Suprapubic skin (tissue), 4 donors: ENCODE results near the gene IP6K2. TPM values are rescaled to one million over a fixed set of nuclear protein-coding genes. Genes with fewer than 3 reads are reported as not detected.

ENCODE experiments used
- DNase-seq, 2 donors: peaks; one replicate each; pipeline ENCODE4 v3.0.0-alpha.2; 2019; ENCODE audit warnings: low spot score in 2 of 2
- H3K27ac ChIP-seq: fragments of 200-600 bp; sonication (generic); one replicate; pipeline ENCODE4 v1.5.1; 2019
- H3K27me3 ChIP-seq: fragments of 200-600 bp; sonication (generic); one replicate; pipeline ENCODE4 v1.5.1; 2019
- H3K36me3 ChIP-seq: fragments of 200-600 bp; sonication (generic); one replicate; pipeline ENCODE4 v1.5.1; 2019
- H3K4me1 ChIP-seq: fragments of 200-600 bp; sonication (generic); one replicate; pipeline ENCODE4 v1.5.1; 2019
- H3K4me3 ChIP-seq: fragments of 200-600 bp; sonication (generic); one replicate; pipeline ENCODE4 v1.5.1; 2019; ENCODE audit warnings: mild to moderate bottlenecking
- H3K9me3 ChIP-seq: fragments of 200-600 bp; sonication (generic); one replicate; pipeline ENCODE4 v1.5.1; 2019
- EP300 ChIP-seq: sonication (generic); formaldehyde crosslinking; IDR thresholded peaks from one replicate; pipeline ENCODE4 v1.6.1; 2017; ENCODE audit warnings: antibody characterized with exemption
- POLR2A ChIP-seq, 2 donors: fragments of 450-650 bp; IDR thresholded peaks; one replicate each; pipeline ENCODE4 v1.6.1; 2017; ENCODE audit warnings: antibody characterized with exemption in 2 of 2, mild to moderate bottlenecking in 2 of 2, moderate library complexity in 2 of 2
- POLR2AphosphoS5 ChIP-seq, 3 donors: sonication (generic); formaldehyde crosslinking; IDR thresholded peaks; one replicate each; pipeline ENCODE4 v1.6.1; 2017; ENCODE audit warnings: antibody characterized with exemption in 3 of 3
- WGBS: methylation state at CpG from one replicate; pipeline ENCODE4 v1.1.5; 2018; 5-methylcytosine and 5-hydroxymethylcytosine counted together
- total RNA-seq, 4 donors: library from RNA; depleted of rRNA; stranded (reverse); fragments of >200 nt; gene quantifications; one replicate each; pipeline ENCODE4 v1.1.0, GENCODE V29; 2016
- TF ChIP-seq, protein P1 (sequence below), 2 donors: fragments of 200-600 bp in 1 of 2; fragments of 450-650 bp in 1 of 2; sonication (generic) in 1 of 2; IDR thresholded peaks; one replicate each; pipeline ENCODE4 v1.5.1; 2016 to 2019; ENCODE audit warnings: antibody characterized with exemption in 2 of 2, mild to moderate bottlenecking in 1 of 2, moderate library complexity in 1 of 2

IP6K2 gene
- total RNA-seq, 4 donors from 2014 or later: 169 to 269 (median 246) TPM

GRCh38 chr3:48652923-48653715 is 63.9 kb downstream of the IP6K2 start:
- Histone ChIP-seq H3K27ac (no peak overlapping the region), H3K27me3 (peaks cover 14% of the 10 kb centered on the region), H3K9me3 (no peaks in the 10 kb centered on the region), H3K36me3 (no peaks in the 10 kb centered on the region), H3K4me1 (peaks cover 19% of the 10 kb centered on the region), H3K4me3 (no peak overlapping the region)
- DNase-seq: no peak
- WGBS: 95% methylated on average over 8 of the region's 15 CpGs
- no peak for TF ChIP-seq POLR2AphosphoS5 (IDR thresholded peaks at IDR 0.05)
- TF ChIP-seq, protein P1, sequence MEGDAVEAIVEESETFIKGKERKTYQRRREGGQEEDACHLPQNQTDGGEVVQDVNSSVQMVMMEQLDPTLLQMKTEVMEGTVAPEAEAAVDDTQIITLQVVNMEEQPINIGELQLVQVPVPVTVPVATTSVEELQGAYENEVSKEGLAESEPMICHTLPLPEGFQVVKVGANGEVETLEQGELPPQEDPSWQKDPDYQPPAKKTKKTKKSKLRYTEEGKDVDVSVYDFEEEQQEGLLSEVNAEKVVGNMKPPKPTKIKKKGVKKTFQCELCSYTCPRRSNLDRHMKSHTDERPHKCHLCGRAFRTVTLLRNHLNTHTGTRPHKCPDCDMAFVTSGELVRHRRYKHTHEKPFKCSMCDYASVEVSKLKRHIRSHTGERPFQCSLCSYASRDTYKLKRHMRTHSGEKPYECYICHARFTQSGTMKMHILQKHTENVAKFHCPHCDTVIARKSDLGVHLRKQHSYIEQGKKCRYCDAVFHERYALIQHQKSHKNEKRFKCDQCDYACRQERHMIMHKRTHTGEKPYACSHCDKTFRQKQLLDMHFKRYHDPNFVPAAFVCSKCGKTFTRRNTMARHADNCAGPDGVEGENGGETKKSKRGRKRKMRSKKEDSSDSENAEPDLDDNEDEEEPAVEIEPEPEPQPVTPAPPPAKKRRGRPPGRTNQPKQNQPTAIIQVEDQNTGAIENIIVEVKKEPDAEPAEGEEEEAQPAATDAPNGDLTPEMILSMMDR (IDR thresholded peaks at IDR 0.05): no peak
- no peak for TF ChIP-seq EP300
- TF ChIP-seq POLR2A (IDR thresholded peaks at IDR 0.05): no peak

DNA sequence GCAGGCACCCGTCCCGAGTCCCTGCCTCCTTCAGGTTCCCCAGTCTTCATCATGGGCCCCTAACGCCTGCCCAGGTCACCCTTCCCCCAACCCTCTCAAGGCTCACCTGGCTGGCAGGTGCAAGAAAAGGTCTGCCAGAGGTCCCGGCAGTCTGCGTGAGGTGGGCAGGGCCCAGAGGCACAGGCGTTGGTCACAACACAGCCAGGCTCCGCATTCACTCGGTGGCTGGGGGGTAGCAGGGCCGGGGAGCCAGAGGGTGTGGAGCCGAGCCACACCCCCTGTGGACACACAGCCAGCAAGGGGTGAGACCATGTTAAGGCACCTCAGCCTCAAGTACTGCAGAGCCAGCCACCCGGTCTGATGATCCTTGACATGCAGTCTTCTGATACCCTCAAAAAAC is 65.2 kb downstream of the IP6K2 start:
- Histone ChIP-seq H3K27me3 (peaks cover 3% of the 10 kb centered on the region), H3K4me1 (peaks cover 15% of the 10 kb centered on the region), H3K9me3 (no peaks in the 10 kb centered on the region), H3K36me3 (no peaks in the 10 kb centered on the region), H3K4me3 (no peak overlapping the region), H3K27ac (no peak overlapping the region)
- TF ChIP-seq, protein P1 (IDR thresholded peaks at IDR 0.05): no peak
- TF ChIP-seq POLR2A (IDR thresholded peaks at IDR 0.05) (no peak), POLR2AphosphoS5 (IDR thresholded peaks at IDR 0.05) (no peak), EP300 (no peak)
- DNase-seq: no peak
- 74% methylated on average over 9 of the region's 11 CpGs for WGBS

- peaks cover 4% of the 10 kb centered on the region for H3K4me1 ChIP-seq
- no peak overlapping the region for H3K27ac ChIP-seq
- TF ChIP-seq POLR2A (IDR thresholded peaks at IDR 0.05) (no peak), POLR2AphosphoS5 (IDR thresholded peaks at IDR 0.05) (no peak), EP300 (no peak)
- TF ChIP-seq, protein P1 (IDR thresholded peaks at IDR 0.05): no peak
- 78% methylated on average over 12 of the region's 12 CpGs for WGBS
- H3K9me3 ChIP-seq: no peaks in the 10 kb centered on the region
- H3K36me3 ChIP-seq: no peaks in the 10 kb centered on the region
- no peaks in the 10 kb centered on the region for H3K27me3 ChIP-seq
- DNase-seq: no peak
- no peak overlapping the region for H3K4me3 ChIP-seq
Observed at GRCh38 chr3:48650723-48651122, 66.3 kb downstream of the IP6K2 start.

- Histone ChIP-seq H3K9me3 (no peaks in the 10 kb centered on the region), H3K4me1 (no peaks in the 10 kb centered on the region), H3K4me3 (no peak overlapping the region), H3K36me3 (no peaks in the 10 kb centered on the region), H3K27me3 (no peaks in the 10 kb centered on the region), H3K27ac (no peak overlapping the region)
- 84% methylated on average over 6 of the region's 15 CpGs for WGBS
- DNase-seq: no peak
- TF ChIP-seq POLR2AphosphoS5 (IDR thresholded peaks at IDR 0.05) (no peak), POLR2A (IDR thresholded peaks at IDR 0.05) (no peak), EP300 (no peak)
- TF ChIP-seq, protein P1 (IDR thresholded peaks at IDR 0.05): no peak
Observed at GRCh38 chr3:48648188-48648850, 68.7 kb downstream of the IP6K2 start.

DNA sequence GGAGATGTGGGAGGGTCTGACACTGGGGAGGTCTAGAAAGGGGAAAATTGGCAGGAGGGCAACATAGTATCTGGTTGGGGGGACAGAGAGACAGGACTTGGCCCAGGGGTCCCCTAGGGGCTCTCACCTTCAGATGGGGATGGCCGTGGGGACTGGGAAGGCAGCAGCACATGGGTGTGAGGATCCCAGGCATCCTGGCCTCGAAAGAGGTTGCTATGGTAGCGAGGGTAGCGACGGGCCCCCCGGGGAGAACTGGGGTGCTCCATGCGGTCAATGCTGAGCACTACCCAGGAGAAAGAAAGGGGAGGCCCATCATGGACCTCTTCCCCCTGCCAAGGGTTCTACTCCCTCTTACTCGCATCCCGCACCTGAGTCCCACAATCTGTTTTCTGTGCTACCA is 69.3 kb downstream of the IP6K2 start:
- TF ChIP-seq POLR2AphosphoS5 (IDR thresholded peaks at IDR 0.05): no peak
- Histone ChIP-seq H3K36me3 (no peaks in the 10 kb centered on the region), H3K4me1 (no peaks in the 10 kb centered on the region), H3K4me3 (no peak overlapping the region), H3K27me3 (no peaks in the 10 kb centered on the region), H3K27ac (no peak overlapping the region), H3K9me3 (no peaks in the 10 kb centered on the region)
- 85% methylated on average over 9 of the region's 9 CpGs for WGBS
- no peak for DNase-seq
